HG03103 (cell line): ENCODE data around the gene PLCB4.
"Not testable (repeated sequence)": the region's sequence is repeated elsewhere in the genome, so short reads cannot be mapped to it uniquely, and the experiment has no call there.

Source experiments
- ATAC-seq: cut with Tn5 transposase; IDR thresholded peaks from one replicate; pipeline ENCODE4 v1.9.1; 2021; ENCODE audit warnings: low read depth; ENCODE audit not compliant: unreplicated experiment

Gene PLCB4

GRCh38 chr20:9140162-9140760, 71.4 kb downstream of the PLCB4 start:
- ATAC-seq = no peak

GRCh38 chr20:9141070-9141469, 72.2 kb downstream of the PLCB4 start:
- no peak for ATAC-seq

GRCh38 chr20:9141921-9142320, 73.0 kb downstream of the PLCB4 start:
- no peak for ATAC-seq

GRCh38 chr20:9142809-9143208, 73.9 kb downstream of the PLCB4 start:
- no peak for ATAC-seq

- no peak for ATAC-seq
These were observed 75.0 kb downstream of the PLCB4 start for GRCh38 chr20:9143926-9144325.

- ATAC-seq = no peak
These were observed 75.8 kb downstream of the PLCB4 start for GRCh38 chr20:9144643-9145042.

- no peak for ATAC-seq
These were observed 76.3 kb downstream of the PLCB4 start for GRCh38 chr20:9145142-9145541.

GRCh38 chr20:9146649-9147048, 77.8 kb downstream of the PLCB4 start:
- ATAC-seq = no peak

- no peak for ATAC-seq
These were observed 78.7 kb downstream of the PLCB4 start for GRCh38 chr20:9147547-9148024.

- no peak for ATAC-seq
These were observed 79.4 kb downstream of the PLCB4 start for GRCh38 chr20:9148291-9148690.

GRCh38 chr20:9149087-9149486, 80.2 kb downstream of the PLCB4 start:
- ATAC-seq = no peak

- no peak for ATAC-seq
These were observed 80.9 kb downstream of the PLCB4 start for GRCh38 chr20:9149796-9150195.

GRCh38 chr20:9150679-9151078, 81.8 kb downstream of the PLCB4 start:
- no peak for ATAC-seq

GRCh38 chr20:9152139-9152538, 83.3 kb downstream of the PLCB4 start:
- ATAC-seq = not testable (repeated sequence)

GRCh38 chr20:9154464-9155024, 85.7 kb downstream of the PLCB4 start:
- ATAC-seq = no peak

- ATAC-seq = no peak
These were observed 87.8 kb downstream of the PLCB4 start for GRCh38 chr20:9156529-9157280.

GRCh38 chr20:9160331-9160730, 91.4 kb downstream of the PLCB4 start:
- no peak for ATAC-seq

- no peak for ATAC-seq
These were observed 91.9 kb downstream of the PLCB4 start for GRCh38 chr20:9160757-9161156.

GRCh38 chr20:9161311-9161710, 92.4 kb downstream of the PLCB4 start:
- ATAC-seq = no peak

GRCh38 chr20:9163251-9163650, 94.4 kb downstream of the PLCB4 start:
- no peak for ATAC-seq

- no peak for ATAC-seq
These were observed 95.1 kb downstream of the PLCB4 start for GRCh38 chr20:9163995-9164394.

GRCh38 chr20:9165261-9165660, 96.4 kb downstream of the PLCB4 start:
- no peak for ATAC-seq
